Measurements from ENCODE around the gene SLC25A24.
A peak's percentile ranks its signal among the peaks of the same experiment; 100 is the strongest.

GRCh38 chr1:108121358-108122143, 78.6 kb downstream of the SLC25A24 start:
- TF ChIP-seq CTCF (IDR thresholded peaks at IDR 0.05), result peak; percentile 15
- TF ChIP-seq EZH2phosphoT487 (IDR thresholded peaks at IDR 0.05), result no peak
- no peak for TF ChIP-seq EZH2 (IDR thresholded peaks at IDR 0.05)

Measured in neural progenitor cell (in vitro differentiated cells).